Smooth muscle cell (in vitro differentiated cells): ENCODE measurements around the gene FBXL12. TPM values are rescaled to one million over a fixed set of nuclear protein-coding genes. Genes with fewer than 3 reads are reported as not detected.

Experiments used
- DNase-seq: peaks from one replicate; lab custom pipeline; 2025; ENCODE audit not compliant: unreplicated experiment; lab: John Stamatoyannopoulos, UW
- H2AFZ ChIP-seq: fragments of 200-600 bp; sonication (generic); 2 replicates; pipeline ENCODE4 v1.6.0; 2016; ENCODE audit warnings: antibody characterized with exemption, low read depth, mild to moderate bottlenecking
- H3F3A ChIP-seq: fragments of 200-600 bp; sonication (generic); 2 replicates; pipeline ENCODE4 v1.6.0; 2017; ENCODE audit warnings: antibody characterized with exemption, low read depth
- H3K27ac ChIP-seq: fragments of 200-600 bp; sonication (generic); 2 replicates; pipeline ENCODE4 v1.5.1; 2016; ENCODE audit warnings: low read depth, mild to moderate bottlenecking
- H3K27me3 ChIP-seq: fragments of 200-600 bp; sonication (generic); 2 replicates; pipeline ENCODE4 v1.6.1; 2016; ENCODE audit warnings: low read depth, mild to moderate bottlenecking
- H3K36me3 ChIP-seq: fragments of 200-600 bp; sonication (generic); 2 replicates; pipeline ENCODE4 v1.5.1; 2016; ENCODE audit warnings: low read depth
- H3K4me1 ChIP-seq: fragments of 200-600 bp; sonication (generic); 2 replicates; pipeline ENCODE4 v1.5.1; 2016; ENCODE audit warnings: low read depth
- H3K4me2 ChIP-seq: fragments of 200-600 bp; sonication (generic); 2 replicates; pipeline ENCODE4 v1.6.0; 2016; ENCODE audit warnings: mild to moderate bottlenecking
- H3K4me3 ChIP-seq: fragments of 200-600 bp; sonication (generic); 2 replicates; pipeline ENCODE4 v1.5.1; 2016; ENCODE audit warnings: mild to moderate bottlenecking
- H3K79me2 ChIP-seq: fragments of 200-600 bp; sonication (generic); 2 replicates; pipeline ENCODE4 v1.6.0; 2016; ENCODE audit warnings: low read depth, mild to moderate bottlenecking
- H3K9ac ChIP-seq: fragments of 200-600 bp; sonication (generic); 2 replicates; pipeline ENCODE4 v1.6.0; 2016; ENCODE audit warnings: low read depth
- H3K9me3 ChIP-seq: fragments of 200-600 bp; sonication (generic); replicated peaks from 2 replicates; pipeline ENCODE4 v1.5.1; 2016; ENCODE audit warnings: low read depth
- H4K20me1 ChIP-seq: fragments of 200-600 bp; sonication (generic); 2 replicates; pipeline ENCODE4 v1.6.0; 2016; ENCODE audit warnings: low read depth
- CTCF ChIP-seq: fragments of 200-600 bp; sonication (generic); IDR thresholded peaks from 2 replicates; pipeline ENCODE4 v1.5.1; 2017; ENCODE audit warnings: borderline replicate concordance, mild to moderate bottlenecking, antibody characterized with exemption; ENCODE audit not compliant: insufficient read depth, poor library complexity, severe bottlenecking
- WGBS: methylation state at CpG from one replicate; pipeline ENCODE4 v1.1.7; 2016; ENCODE audit warnings: low lambda C conversion rate; 5-methylcytosine and 5-hydroxymethylcytosine counted together
- polyA plus RNA-seq: library from polyadenylated mRNA; unstranded; fragments of >200 nt; fragmentation: Nextera tagmentation; extraction: Ambion mirVana; gene quantifications from 2 replicates; pipeline ENCODE4 v1.2.1, GENCODE V29; 2016
- total RNA-seq: library from RNA; depleted of rRNA; stranded (reverse); fragments of >200 nt; gene quantifications from 2 replicates; pipeline ENCODE4 v1.2.3, GENCODE V29; 2014

The FBXL12 gene
- total and polyA plus RNA-seq, 2 experiments from 2014 or later = 38.2 to 62.5 TPM

DNA sequence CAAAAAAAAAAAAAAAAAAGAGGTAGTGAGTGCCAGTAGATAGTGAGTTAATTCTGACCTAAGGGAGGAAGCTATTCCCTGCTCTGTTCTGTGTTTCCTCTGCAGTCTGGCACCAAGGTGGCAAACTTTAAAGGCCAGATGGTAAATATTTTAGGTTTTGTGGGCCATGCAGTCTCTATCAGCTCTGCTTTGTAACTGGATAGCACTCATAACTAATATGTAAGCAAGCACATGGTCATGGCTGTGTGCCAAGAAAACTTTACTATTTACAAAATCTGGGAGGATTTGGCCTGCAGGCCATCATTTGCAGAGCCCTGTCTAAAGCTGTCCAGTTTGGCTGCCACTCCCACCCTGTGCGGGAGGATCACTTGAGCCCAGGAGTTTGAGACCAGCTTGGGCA, 20.5 kb upstream of the FBXL12 start:
- no peak for DNase-seq
- peaks cover 17% of the 10 kb centered on the region for H3K79me2 ChIP-seq

GRCh38 chr19:9838324-9838723, 19.4 kb upstream of the FBXL12 start:
- Histone ChIP-seq H4K20me1 (no peaks in the 10 kb centered on the region), H3K27me3 (no peaks in the 10 kb centered on the region), H3K36me3 (no peaks in the 10 kb centered on the region), H3K9ac (no peak overlapping the region), H3K4me1 (peaks cover 6% of the 10 kb centered on the region), H2AFZ (no peak overlapping the region), H3K9me3 (no peaks in the 10 kb centered on the region), H3K4me2 (no peak overlapping the region), H3K79me2 (peaks cover 17% of the 10 kb centered on the region), H3K4me3 (no peak overlapping the region), H3F3A (peaks cover 2% of the 10 kb centered on the region), H3K27ac (no peak overlapping the region)
- TF ChIP-seq CTCF = no peak
- WGBS = over 99% methylated on average over 15 of the region's 15 CpGs
- DNase-seq = no peak

More for the DNA sequence above, 20.5 kb upstream of the FBXL12 start:
- H3K27me3 ChIP-seq = no peaks in the 10 kb centered on the region
- H3K4me1 ChIP-seq = peaks cover 6% of the 10 kb centered on the region
- no peak overlapping the region for H2AFZ ChIP-seq
- no peak for TF ChIP-seq CTCF
- H3K4me3 ChIP-seq = no peak overlapping the region
- 82% methylated on average over 1 of the region's 1 CpG for WGBS
- no peaks in the 10 kb centered on the region for H3K36me3 ChIP-seq
- H3F3A ChIP-seq = peaks cover under 1% of the 10 kb centered on the region
- no peak overlapping the region for H3K4me2 ChIP-seq
- H3K27ac ChIP-seq = no peak overlapping the region
- H3K9ac ChIP-seq = no peak overlapping the region
- no peaks in the 10 kb centered on the region for H4K20me1 ChIP-seq
- no peaks in the 10 kb centered on the region for H3K9me3 ChIP-seq

GRCh38 chr19:9836021-9836420, 17.1 kb upstream of the FBXL12 start:
- no peak for DNase-seq
- Histone ChIP-seq H3K9me3 (no peaks in the 10 kb centered on the region), H3K9ac (peak overlapping the region; percentile 75), H3F3A (peaks cover 2% of the 10 kb centered on the region), H3K36me3 (no peaks in the 10 kb centered on the region), H2AFZ (no peak overlapping the region), H3K27ac (no peak overlapping the region), H3K4me3 (peak overlapping the region; percentile 77), H4K20me1 (no peaks in the 10 kb centered on the region), H3K4me1 (peaks cover 6% of the 10 kb centered on the region), H3K4me2 (peak overlapping the region; percentile 100), H3K27me3 (no peaks in the 10 kb centered on the region), H3K79me2 (peaks cover 25% of the 10 kb centered on the region)
- TF ChIP-seq CTCF = no peak
- WGBS = 33% methylated on average over 5 of the region's 5 CpGs

DNA sequence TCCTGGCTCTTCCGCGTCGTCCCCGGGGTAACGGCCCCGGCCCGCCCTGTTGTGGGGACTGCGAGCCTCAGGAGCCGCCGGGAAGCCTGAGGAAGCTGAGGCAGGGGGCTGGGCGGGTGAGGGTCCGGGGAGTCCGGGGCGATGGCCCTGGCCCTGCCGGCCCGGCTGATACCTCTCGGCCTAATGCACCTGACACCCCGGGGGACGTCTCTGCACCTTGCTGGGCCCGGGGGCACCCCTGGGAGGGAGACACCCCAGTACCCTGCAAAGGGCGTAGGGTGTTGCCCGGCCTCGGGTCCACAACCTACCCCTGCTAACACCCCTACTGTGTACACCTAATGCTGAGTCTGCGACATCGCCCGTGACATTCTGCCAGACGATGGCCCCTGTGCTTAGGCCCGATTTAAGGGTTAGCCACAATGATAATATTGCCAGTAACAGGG, 16.6 kb upstream of the FBXL12 start:
- 16% methylated on average over 9 of the region's 28 CpGs for WGBS
- no peak for TF ChIP-seq CTCF
- peak overlapping the region; percentile 75 for H3K9ac ChIP-seq
- no peaks in the 10 kb centered on the region for H3K27me3 ChIP-seq
- DNase-seq = no peak
- no peak overlapping the region for H3K27ac ChIP-seq
- no peaks in the 10 kb centered on the region for H4K20me1 ChIP-seq
- H3K9me3 ChIP-seq = no peaks in the 10 kb centered on the region
- no peak overlapping the region for H2AFZ ChIP-seq
- peaks cover 6% of the 10 kb centered on the region for H3K4me1 ChIP-seq
- no peaks in the 10 kb centered on the region for H3K36me3 ChIP-seq
- H3F3A ChIP-seq = peaks cover 2% of the 10 kb centered on the region
- peak overlapping the region; percentile 77 for H3K4me3 ChIP-seq
- H3K4me2 ChIP-seq = peak overlapping the region; percentile 100
- peaks cover 30% of the 10 kb centered on the region for H3K79me2 ChIP-seq
